Measurements from ENCODE around the gene YIPF3. TPM values are rescaled to one million over a fixed set of nuclear protein-coding genes. Genes with fewer than 3 reads are reported as not detected.
"Not testable (repeated sequence)": the region's sequence is repeated elsewhere in the genome, so short reads cannot be mapped to it uniquely, and the experiment has no call there.

The YIPF3 gene
- total and polyA plus RNA-seq, 2 experiments from 2014 or later, result 190 to 252 TPM

GRCh38 chr6:43502666-43503065 is 14.1 kb downstream of the YIPF3 start:
- no peaks in the 10 kb centered on the region for H3K9me3 ChIP-seq (ENCODE audit: low read depth)
- H3K27me3 ChIP-seq (replicated peaks; ENCODE audit: insufficient read depth), result no peaks in the 10 kb centered on the region
- H3K9ac ChIP-seq, result no peak overlapping the region
- WGBS, 2 experiments (ENCODE audit: low coverage in 1 of 2, low lambda C conversion rate in 2 of 2, missing lambda C conversion rate in 2 of 2), result 86 to 89% methylated on average over 4 of the region's 4 CpGs
- H3K4me3 ChIP-seq, result no peak overlapping the region
- H3K4me2 ChIP-seq (ENCODE audit: unreplicated experiment), result no peak overlapping the region
- H3K9me2 ChIP-seq (ENCODE audit: insufficient read depth), result no peaks in the 10 kb centered on the region
- H3K36me3 ChIP-seq (ENCODE audit: low read depth), result peaks cover 18% of the 10 kb centered on the region
- H3K79me2 ChIP-seq (ENCODE audit: insufficient read depth), result peaks cover 7% of the 10 kb centered on the region
- H3K27ac ChIP-seq, result no peak overlapping the region
- no peaks in the 10 kb centered on the region for H4K20me1 ChIP-seq (ENCODE audit: insufficient read depth)
- no peak for TF ChIP-seq EZH2 (IDR thresholded peaks at IDR 0.05; ENCODE audit: insufficient read depth, poor library complexity, severe bottlenecking)
- TF ChIP-seq EZH2phosphoT487 (IDR thresholded peaks at IDR 0.05; ENCODE audit: insufficient read depth, low read depth), result no peak
- DNase-seq, result no peak
- H2AFZ ChIP-seq, result no peak overlapping the region
- H3K4me1 ChIP-seq (ENCODE audit: insufficient read depth), result 0 out of 2 replicates have a peak, but pooled peaks cover 2% of the 10 kb centered on the region
- no peaks in the 10 kb centered on the region for H3F3A ChIP-seq (ENCODE audit: insufficient read depth)
- in situ Hi-C loops (cut with MboI), result loop anchor here (10.0 kb wide), 1 partner anchor 48 kb away; the partner anchor contains the start of gene DLK2

GRCh38 chr6:43500921-43501320 is 15.8 kb downstream of the YIPF3 start:
- Histone ChIP-seq H3K9me2 (ENCODE audit: insufficient read depth) (no peaks in the 10 kb centered on the region), H3F3A (ENCODE audit: insufficient read depth) (no peaks in the 10 kb centered on the region), H3K4me2 (ENCODE audit: unreplicated experiment) (no peak overlapping the region), H3K36me3 (ENCODE audit: low read depth) (peaks cover 18% of the 10 kb centered on the region), H4K20me1 (ENCODE audit: insufficient read depth) (no peaks in the 10 kb centered on the region), H3K27me3 (replicated peaks; ENCODE audit: insufficient read depth) (no peaks in the 10 kb centered on the region), H3K79me2 (ENCODE audit: insufficient read depth) (peaks cover 17% of the 10 kb centered on the region), H3K27ac (no peak overlapping the region), H3K9me3 (ENCODE audit: low read depth) (no peaks in the 10 kb centered on the region), H3K9ac (no peak overlapping the region), H3K4me3 (no peak overlapping the region), H2AFZ (no peak overlapping the region), H3K4me1 (ENCODE audit: insufficient read depth) (peaks cover 16% of the 10 kb centered on the region)
- WGBS, 2 experiments (ENCODE audit: low coverage in 1 of 2, low lambda C conversion rate in 2 of 2, missing lambda C conversion rate in 2 of 2), result 98 to 99% methylated on average over 3 of the region's 3 CpGs
- in situ Hi-C loops (cut with MboI), result loop anchor here (10.0 kb wide), 1 partner anchor 46 kb away; the partner anchor contains the start of gene DLK2
- DNase-seq, result no peak
- no peak for TF ChIP-seq EZH2 (IDR thresholded peaks at IDR 0.05; ENCODE audit: insufficient read depth, poor library complexity, severe bottlenecking)
- no peak for TF ChIP-seq EZH2phosphoT487 (IDR thresholded peaks at IDR 0.05; ENCODE audit: insufficient read depth, low read depth)

DNA sequence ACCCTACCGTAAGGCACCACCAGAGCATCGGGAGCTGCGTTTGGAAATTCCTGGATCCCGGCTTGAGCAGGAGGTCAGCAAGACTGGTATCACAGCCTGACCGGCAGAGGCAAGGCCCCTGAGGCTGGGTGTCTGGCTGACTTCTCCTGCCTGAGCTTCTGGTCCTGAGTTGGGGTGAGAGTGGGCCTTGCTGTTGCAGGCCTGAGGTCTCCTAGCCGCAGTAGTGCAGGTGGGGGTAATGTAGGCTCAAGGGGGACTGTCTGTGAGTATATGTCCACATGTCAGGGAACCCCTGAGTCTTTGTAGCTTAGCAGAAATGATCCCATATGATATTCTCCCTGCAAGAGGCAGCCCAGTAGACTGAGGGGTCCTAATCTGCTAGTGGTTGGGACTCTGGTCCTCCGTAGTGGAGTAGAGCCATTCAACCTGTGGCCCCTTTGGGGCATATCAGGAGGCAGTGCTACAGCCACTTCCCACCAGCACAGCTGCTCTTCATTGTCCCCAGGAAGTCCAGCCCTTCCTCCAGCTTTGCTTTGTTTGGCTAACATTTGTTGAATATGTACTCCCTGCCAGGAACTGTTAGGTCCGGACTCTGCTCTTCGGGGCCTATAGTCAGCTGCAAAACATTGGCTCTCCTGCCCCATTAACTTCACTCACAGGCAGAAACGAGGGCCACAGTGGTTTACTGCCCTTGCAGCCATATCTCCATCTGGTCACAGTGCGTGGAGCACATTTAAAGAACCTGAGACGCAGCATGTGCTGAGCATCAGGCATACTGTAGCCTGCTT is 17.5 kb downstream of the YIPF3 start:
- H3K36me3 ChIP-seq (ENCODE audit: low read depth), result peaks cover 18% of the 10 kb centered on the region
- peaks cover 32% of the 10 kb centered on the region for H3K79me2 ChIP-seq (ENCODE audit: insufficient read depth)
- in situ Hi-C loops (cut with MboI), result no loop called here
- TF ChIP-seq EZH2 (IDR thresholded peaks at IDR 0.05; ENCODE audit: insufficient read depth, poor library complexity, severe bottlenecking) (no peak), EZH2phosphoT487 (IDR thresholded peaks at IDR 0.05; ENCODE audit: insufficient read depth, low read depth) (no peak)
- no peaks in the 10 kb centered on the region for H3K27me3 ChIP-seq (replicated peaks; ENCODE audit: insufficient read depth)
- 0 out of 2 replicates have a peak, but pooled peaks cover 2% of the 10 kb centered on the region for H3F3A ChIP-seq (ENCODE audit: insufficient read depth)
- H3K9me3 ChIP-seq (ENCODE audit: low read depth), result no peaks in the 10 kb centered on the region
- DNase-seq, result no peak
- no peak overlapping the region for H3K4me3 ChIP-seq
- H3K9ac ChIP-seq, result no peak overlapping the region
- no peak overlapping the region for H3K4me2 ChIP-seq (ENCODE audit: unreplicated experiment)
- 88 to 90% methylated on average over 12 of the region's 12 CpGs for WGBS, 2 experiments (ENCODE audit: low coverage in 1 of 2, low lambda C conversion rate in 2 of 2, missing lambda C conversion rate in 2 of 2)
- H3K9me2 ChIP-seq (ENCODE audit: insufficient read depth), result no peaks in the 10 kb centered on the region
- no peaks in the 10 kb centered on the region for H4K20me1 ChIP-seq (ENCODE audit: insufficient read depth)
- no peak overlapping the region for H2AFZ ChIP-seq
- H3K27ac ChIP-seq, result no peak overlapping the region
- H3K4me1 ChIP-seq (ENCODE audit: insufficient read depth), result peaks cover 30% of the 10 kb centered on the region

DNA sequence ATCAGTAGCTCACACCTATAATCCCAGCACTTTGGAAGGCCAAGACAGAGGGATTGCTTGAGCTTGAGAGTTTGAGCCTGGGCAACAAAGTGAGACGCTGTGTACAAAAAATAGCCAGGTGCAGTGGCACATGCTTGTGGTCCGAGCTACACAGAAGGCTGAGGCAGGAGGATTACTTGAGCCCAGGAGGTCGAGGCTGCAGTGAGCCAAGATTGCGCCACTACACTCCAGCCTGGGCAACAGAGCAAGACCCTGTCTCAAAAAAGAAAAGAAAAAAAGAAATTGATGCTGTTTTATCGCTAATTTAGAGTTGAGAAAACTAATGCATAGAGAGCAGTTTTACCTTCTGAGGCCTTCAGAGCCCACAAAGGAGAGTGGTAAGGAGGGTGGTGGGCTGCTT is 18.4 kb downstream of the YIPF3 start:
- H2AFZ ChIP-seq; H4K20me1 ChIP-seq (ENCODE audit: insufficient read depth); H3K27me3 ChIP-seq (replicated peaks; ENCODE audit: insufficient read depth); H3K27ac ChIP-seq; in situ Hi-C loops (cut with MboI); H3K4me2 ChIP-seq (ENCODE audit: unreplicated experiment); H3K9ac ChIP-seq; DNase-seq; H3K9me2 ChIP-seq (ENCODE audit: insufficient read depth); H3K4me3 ChIP-seq; H3K9me3 ChIP-seq (ENCODE audit: low read depth): not testable (repeated sequence)
- 95 to 98% methylated on average over 5 of the region's 5 CpGs for WGBS, 2 experiments (ENCODE audit: low coverage in 1 of 2, low lambda C conversion rate in 2 of 2, missing lambda C conversion rate in 2 of 2)
- H3F3A ChIP-seq (ENCODE audit: insufficient read depth), result peaks cover 11% of the 10 kb centered on the region
- peaks cover 18% of the 10 kb centered on the region for H3K36me3 ChIP-seq (ENCODE audit: low read depth)
- peaks cover 40% of the 10 kb centered on the region for H3K4me1 ChIP-seq (ENCODE audit: insufficient read depth)
- H3K79me2 ChIP-seq (ENCODE audit: insufficient read depth), result peaks cover 38% of the 10 kb centered on the region
